ENCODE data around the gene CCDC17. TPM values are rescaled to one million over a fixed set of nuclear protein-coding genes. Genes with fewer than 3 reads are reported as not detected.

Gene CCDC17
- total and polyA plus RNA-seq, 2 donors (not counting 3 experiments of a cell fraction or from before 2014, with no cell fraction given): 1.3 to 3.5 TPM

GRCh38 chr1:45635211-45635610 is 11.4 kb upstream of the CCDC17 start:
- Histone ChIP-seq H3K27me3 (ENCODE audit: control insufficient read depth in 2 of 2, insufficient read depth in 2 of 2, low read length in 2 of 2) (no peaks in the 10 kb centered on the region), H3K9ac (replicated peaks; ENCODE audit: extremely low read depth, insufficient read depth, low read length) (no peak overlapping the region), H3K9me3 (replicated peaks; ENCODE audit: control insufficient read depth, insufficient read depth, low read length) (no peaks in the 10 kb centered on the region), H3K79me2 (ENCODE audit: control insufficient read depth, insufficient read depth, low read length) (no peaks in the 10 kb centered on the region), H3K27ac (ENCODE audit: insufficient read depth, low read depth, low read length) (no peak overlapping the region), H3K4me3 (replicated peaks in 1 of 3; ENCODE audit: insufficient read depth in 1 of 3, low read depth in 1 of 3, low read length in 3 of 3) (no peak overlapping the region), H3K4me1 (ENCODE audit: control insufficient read depth, extremely low read depth, insufficient read depth, low read length) (no peaks in the 10 kb centered on the region), H3K4me2 (ENCODE audit: insufficient read depth, low read length) (no peak overlapping the region), H3K9me1 (replicated peaks; ENCODE audit: control insufficient read depth, extremely low read depth, insufficient read depth, low read length) (no peaks in the 10 kb centered on the region), H3K36me3 (ENCODE audit: control insufficient read depth in 2 of 2, extremely low read depth in 1 of 2, insufficient read depth in 2 of 2, low read length in 2 of 2) (peaks cover 29 to 30% of the 10 kb centered on the region in 2 experiments), H2AFZ (ENCODE audit: low read depth, low read length) (no peak overlapping the region), H4K20me1 (replicated peaks; ENCODE audit: control insufficient read depth, extremely low read depth, insufficient read depth, low read length) (no peaks in the 10 kb centered on the region)
- no TSS peak for BruUV-seq (replicated peaks)
- intact Hi-C loops (cut with micrococcal nuclease): no loop called here
- TF ChIP-seq JUN (IDR thresholded peaks at IDR 0.05; ENCODE audit: borderline replicate concordance, insufficient read depth, insufficient read length, low read depth): no peak
- TF ChIP-seq GATA2 (IDR thresholded peaks at IDR 0.05; ENCODE audit: insufficient read depth, insufficient read length, low read depth, low read length): no peak
- TF ChIP-seq MAX (IDR thresholded peaks at IDR 0.05; ENCODE audit: insufficient read depth, insufficient read length): no peak
- no peak for TF ChIP-seq EZH2 (IDR thresholded peaks at IDR 0.05; ENCODE audit: borderline replicate concordance, low read depth, low read length, severe bottlenecking)
- TF ChIP-seq FOS (IDR thresholded peaks at IDR 0.05; ENCODE audit: borderline replicate concordance, insufficient read depth, low read length): no peak
- TF ChIP-seq MYC (IDR thresholded peaks at IDR 0.05; ENCODE audit: low read depth, low read length): no peak
- TF ChIP-seq, protein P1, sequence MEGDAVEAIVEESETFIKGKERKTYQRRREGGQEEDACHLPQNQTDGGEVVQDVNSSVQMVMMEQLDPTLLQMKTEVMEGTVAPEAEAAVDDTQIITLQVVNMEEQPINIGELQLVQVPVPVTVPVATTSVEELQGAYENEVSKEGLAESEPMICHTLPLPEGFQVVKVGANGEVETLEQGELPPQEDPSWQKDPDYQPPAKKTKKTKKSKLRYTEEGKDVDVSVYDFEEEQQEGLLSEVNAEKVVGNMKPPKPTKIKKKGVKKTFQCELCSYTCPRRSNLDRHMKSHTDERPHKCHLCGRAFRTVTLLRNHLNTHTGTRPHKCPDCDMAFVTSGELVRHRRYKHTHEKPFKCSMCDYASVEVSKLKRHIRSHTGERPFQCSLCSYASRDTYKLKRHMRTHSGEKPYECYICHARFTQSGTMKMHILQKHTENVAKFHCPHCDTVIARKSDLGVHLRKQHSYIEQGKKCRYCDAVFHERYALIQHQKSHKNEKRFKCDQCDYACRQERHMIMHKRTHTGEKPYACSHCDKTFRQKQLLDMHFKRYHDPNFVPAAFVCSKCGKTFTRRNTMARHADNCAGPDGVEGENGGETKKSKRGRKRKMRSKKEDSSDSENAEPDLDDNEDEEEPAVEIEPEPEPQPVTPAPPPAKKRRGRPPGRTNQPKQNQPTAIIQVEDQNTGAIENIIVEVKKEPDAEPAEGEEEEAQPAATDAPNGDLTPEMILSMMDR (IDR thresholded peaks at IDR 0.05; ENCODE audit: extremely low read depth in 1 of 2, insufficient read depth in 1 of 2, low read depth in 1 of 2, low read length in 2 of 2): no peak
- TF ChIP-seq POLR2A (IDR thresholded peaks at IDR 0.05; ENCODE audit: low read depth, low read length): no peak
- no peak for TF ChIP-seq POLR2AphosphoS5 (IDR thresholded peaks at IDR 0.05; ENCODE audit: insufficient read depth, low read depth, low read length)
- POLR2A ChIA-PET: no interaction called here
- dilution Hi-C loops (cut with MboI; ENCODE audit: extremely low pct_ligation_motif_present, low sequenced_read_pairs): no loop called here
- no peak for DNase-seq (ENCODE audit: low read depth, low spot score)
- CTCF ChIA-PET: no interaction called here
- FAIRE-seq: no peak
